PC-9 (cell line): ENCODE results near the gene ZFX. TPM values are rescaled to one million over a fixed set of nuclear protein-coding genes. Genes with fewer than 3 reads are reported as not detected.

Source experiments
- BruUV-seq: library from RNA; stranded (reverse); fragments of 400-500 nt; replicated peaks from 2 replicates; lab custom pipeline; 2021; lab: Mats Ljungman, UMichigan
- CTCF ChIA-PET: fragments of 300-600 bp; sonication (Branson Sonifier 250); formaldehyde crosslinking; loops from one replicate; lab custom pipeline; 2022; ENCODE audit warnings: antibody characterized with exemption; lab: Charles Lee
- POLR2A ChIA-PET: fragments of 300-600 bp; sonication (Branson Sonifier 250); formaldehyde crosslinking; loops from one replicate; lab custom pipeline; 2022; ENCODE audit warnings: antibody characterized with exemption; ENCODE audit not compliant: unreplicated experiment; lab: Charles Lee
- DNase-seq, 2 experiments: peaks; one replicate each; pipeline versions ENCODE4 v3.0.0 to v3.0.0-alpha.2; 2015 to 2022; ENCODE audit warnings: mixed read lengths in 1 of 2
- H2AFZ ChIP-seq: fragments of 200-600 bp; sonication (generic); 2 replicates; pipeline ENCODE4 v1.8.1; 2017; ENCODE audit warnings: antibody characterized with exemption
- H3F3A ChIP-seq: fragments of 200-600 bp; sonication (generic); 2 replicates; pipeline ENCODE4 v1.8.1; 2017; ENCODE audit warnings: antibody characterized with exemption, mild to moderate bottlenecking, low read depth; ENCODE audit not compliant: insufficient read depth
- H3K27ac ChIP-seq: fragments of 200-600 bp; sonication (generic); 2 replicates; pipeline ENCODE4 v1.6.1; 2016; ENCODE audit warnings: mixed run types
- H3K27me3 ChIP-seq: fragments of 200-600 bp; sonication (generic); 2 replicates; pipeline ENCODE4 v1.6.1; 2016; ENCODE audit warnings: low read depth, mixed run types; ENCODE audit not compliant: insufficient read depth
- H3K36me3 ChIP-seq: fragments of 200-600 bp; sonication (generic); 2 replicates; pipeline ENCODE4 v1.6.1; 2016; ENCODE audit warnings: low read depth, mixed run types
- H3K4me1 ChIP-seq: fragments of 200-600 bp; sonication (generic); replicated peaks from 2 replicates; pipeline ENCODE4 v1.6.1; 2016; ENCODE audit warnings: mixed run types; ENCODE audit not compliant: insufficient read depth
- H3K4me2 ChIP-seq: fragments of 200-600 bp; sonication (generic); 2 replicates; pipeline ENCODE4 v1.6.1; 2017; ENCODE audit warnings: mixed run types
- H3K4me3 ChIP-seq: fragments of 200-600 bp; sonication (generic); 2 replicates; pipeline ENCODE4 v1.6.1; 2016; ENCODE audit warnings: mixed run types
- H3K79me2 ChIP-seq: fragments of 200-600 bp; sonication (generic); 2 replicates; pipeline ENCODE4 v1.6.1; 2017; ENCODE audit warnings: low read depth, mixed run types
- H3K9me2 ChIP-seq: fragments of 200-600 bp; sonication (generic); 2 replicates; pipeline ENCODE4 v1.8.1; 2017; ENCODE audit warnings: mild to moderate bottlenecking; ENCODE audit not compliant: insufficient read depth
- H3K9me3 ChIP-seq: fragments of 200-600 bp; sonication (generic); 2 replicates; pipeline ENCODE4 v1.8.1; 2016; ENCODE audit warnings: low read depth; ENCODE audit not compliant: insufficient read depth
- H4K20me1 ChIP-seq: fragments of 200-600 bp; sonication (generic); 2 replicates; pipeline ENCODE4 v1.8.1; 2017; ENCODE audit not compliant: insufficient read depth
- CTCF ChIP-seq: fragments of 200-600 bp; sonication (generic); conservative IDR thresholded peaks from 2 replicates; pipeline ENCODE4 v1.6.1; 2017; ENCODE audit warnings: mixed run types, antibody characterized with exemption, mild to moderate bottlenecking, moderate library complexity
- EZH2 ChIP-seq: fragments of 200-600 bp; sonication (generic); IDR thresholded peaks from 2 replicates; pipeline ENCODE4 v1.8.0; 2017; ENCODE audit warnings: antibody characterized with exemption, low read depth
- intact Hi-C: fragments of 100-400 bp; cut with micrococcal nuclease; formaldehyde crosslinking; loops from one replicate; pipeline ENCODE4 v1.10.0; 2022; ENCODE audit not compliant: unreplicated experiment
- total RNA-seq: library from RNA; stranded (reverse); gene quantifications from 2 replicates; pipeline ENCODE4 v1.2.3, GENCODE V29; 2021

The ZFX gene
- total RNA-seq, 1 experiment from 2014 or later, result 39.6 TPM

GRCh38 chrX:24173115-24173847, 23.8 kb downstream of the ZFX start:
- ChIA-PET CTCF (no interaction called here), POLR2A (no interaction called here)
- Histone ChIP-seq H3F3A (peaks cover 11% of the 10 kb centered on the region; the same call in 1 of the 2 replicates), H3K4me3 (no peak overlapping the region), H3K27me3 (no peaks in the 10 kb centered on the region), H3K36me3 (no peaks in the 10 kb centered on the region), H3K79me2 (peaks cover 46% of the 10 kb centered on the region), H2AFZ (no peak overlapping the region), H3K4me1 (no peaks in the 10 kb centered on the region), H3K4me2 (no peak overlapping the region), H4K20me1 (peaks cover 32% of the 10 kb centered on the region), H3K27ac (no peak overlapping the region), H3K9me3 (no peaks in the 10 kb centered on the region), H3K9me2 (no peaks in the 10 kb centered on the region)
- BruUV-seq, result no TSS peak
- intact Hi-C loops, result no loop called here
- DNase-seq, result no peak
- TF ChIP-seq EZH2, result no peak
- no peak for TF ChIP-seq CTCF

GRCh38 chrX:24175276-24175675, 25.7 kb downstream of the ZFX start:
- no peak for DNase-seq
- Histone ChIP-seq H3K4me1 (no peaks in the 10 kb centered on the region), H3K4me2 (no peak overlapping the region), H2AFZ (no peak overlapping the region), H3K36me3 (peaks cover 7% of the 10 kb centered on the region; the same call in 1 of the 2 replicates), H3K79me2 (peaks cover 43% of the 10 kb centered on the region), H3K27me3 (no peaks in the 10 kb centered on the region), H3K9me3 (no peaks in the 10 kb centered on the region), H3K9me2 (no peaks in the 10 kb centered on the region), H3K4me3 (no peak overlapping the region), H3K27ac (no peak overlapping the region), H4K20me1 (peaks cover 24% of the 10 kb centered on the region), H3F3A (peaks cover 11% of the 10 kb centered on the region; the same call in 1 of the 2 replicates)
- TF ChIP-seq CTCF (no peak), EZH2 (no peak)
- POLR2A ChIA-PET, result no interaction called here
- intact Hi-C loops, result no loop called here
- CTCF ChIA-PET, result no interaction called here
- no TSS peak for BruUV-seq

GRCh38 chrX:24178441-24178840, 28.9 kb downstream of the ZFX start:
- POLR2A ChIA-PET, result no interaction called here
- Histone ChIP-seq H3K4me2 (no peak overlapping the region), H3K27me3 (no peaks in the 10 kb centered on the region), H3F3A (no peaks in the 10 kb centered on the region), H4K20me1 (peaks cover 19% of the 10 kb centered on the region; the same call in 1 of the 2 replicates), H2AFZ (no peak overlapping the region), H3K9me2 (no peaks in the 10 kb centered on the region), H3K9me3 (no peaks in the 10 kb centered on the region), H3K79me2 (peaks cover 50% of the 10 kb centered on the region), H3K4me1 (no peaks in the 10 kb centered on the region), H3K4me3 (no peak overlapping the region), H3K27ac (no peak overlapping the region), H3K36me3 (peaks cover 7% of the 10 kb centered on the region; the same call in 1 of the 2 replicates)
- CTCF ChIA-PET, result no interaction called here
- TF ChIP-seq EZH2, result no peak
- BruUV-seq, result no TSS peak
- no peak for DNase-seq
- intact Hi-C loops, result no loop called here
